ENCODE results near the gene ST8SIA6. TPM values are rescaled to one million over a fixed set of nuclear protein-coding genes. Genes with fewer than 3 reads are reported as not detected.

Gene ST8SIA6
- total and polyA plus RNA-seq, 10 of the 15 experiments (the other 5 are each of a cell fraction or from before 2014, with no cell fraction given): 0.22 TPM; not detected in 9

- TF ChIP-seq PRDM15 (CRISPR knock-in tag; IDR thresholded peaks at IDR 0.05) (no peak), CBX5 (IDR thresholded peaks at IDR 0.05; ENCODE audit: low read depth) (no peak), POLR2AphosphoS5 (IDR thresholded peaks at IDR 0.05; ENCODE audit: low read length) (no peak), E2F8 (IDR thresholded peaks at IDR 0.05; ENCODE audit: low read depth, partially characterized antibody) (no peak)
Measured at GRCh38 chr10:17414484-17414883, 39.9 kb downstream of the ST8SIA6 start (continued).

GRCh38 chr10:17413876-17414275, 40.5 kb downstream of the ST8SIA6 start:
- ChIA-PET POLR2A (no interaction called here), SMC1A (ENCODE audit: uncharacterized antibody, unreplicated experiment) (no interaction called here), CTCF (interaction anchor here (1.1 to 1.3 kb wide), 2 partner anchors 18 to 185 kb away, joined by 3 read pairs; no protein-coding TSS in a partner anchor), RAD21 (ENCODE audit: unreplicated experiment) (no interaction called here)
- in situ Hi-C loops (cut with MboI): no loop called here
- FAIRE-seq: no peak
- Histone ChIP-seq H3K27me3 (replicated peaks in 1 of 2; ENCODE audit: control insufficient read depth in 2 of 2, insufficient read depth in 2 of 2, low read length in 1 of 2) (0 out of 4 replicates have a peak, but pooled peaks cover 0 to 3% of the 10 kb centered on the region in 2 experiments), H2AFZ (ENCODE audit: control insufficient read depth, low read depth, low read length) (no peak overlapping the region), H3K9ac (ENCODE audit: control insufficient read depth, insufficient read depth, low read length) (no peak overlapping the region), H3K27ac (ENCODE audit: control insufficient read depth, insufficient read depth) (no peak overlapping the region), H3K79me2 (ENCODE audit: control insufficient read depth, insufficient read depth, low read length) (no peaks in the 10 kb centered on the region), H3K36me3 (ENCODE audit: control insufficient read depth in 2 of 2, insufficient read depth in 2 of 2, low read length in 1 of 2) (no peaks in the 10 kb centered on the region), H3K4me3 (no peak overlapping the region), H3K9me3 (replicated peaks; ENCODE audit: control insufficient read depth, insufficient read depth, low read length) (no peaks in the 10 kb centered on the region), H3K4me1 (ENCODE audit: control insufficient read depth, insufficient read depth, low read length) (no peaks in the 10 kb centered on the region), H4K20me1 (ENCODE audit: control insufficient read depth, insufficient read depth) (no peaks in the 10 kb centered on the region), H3K4me2 (ENCODE audit: control insufficient read depth, insufficient read depth) (no peak overlapping the region)
- no peak for DNase-seq (ENCODE audit: low read depth, low spot score)
- ATAC-seq: no peak
- intact Hi-C loops (cut with micrococcal nuclease; ENCODE audit: unreplicated experiment): no loop called here
- 19% methylated on average over 2 of the region's 2 CpGs for WGBS (ENCODE audit: insufficient coverage, insufficient replicate concordance, low lambda C conversion rate, missing lambda C conversion rate)
- BruUV-seq (replicated peaks): no TSS peak
- no peak for TF ChIP-seq NFXL1 (IDR thresholded peaks at IDR 0.05; ENCODE audit: borderline replicate concordance)
- no peak for TF ChIP-seq REST (IDR thresholded peaks at IDR 0.05; ENCODE audit: low read depth, low read length)
- TF ChIP-seq RUNX3 (IDR thresholded peaks at IDR 0.05; ENCODE audit: low read length): no peak
- no peak for TF ChIP-seq CBX3 (IDR thresholded peaks at IDR 0.05; ENCODE audit: borderline replicate concordance, low read depth)
- no peak for TF ChIP-seq CEBPZ (IDR thresholded peaks at IDR 0.05; ENCODE audit: low read depth, low read length)

Measured in GM12878 (cell line).